SH-SY5Y (cell line): Measurements from ENCODE around the gene LRRC31.

Source experiments
- GATA2 ChIP-seq: IDR thresholded peaks from 2 replicates; pipeline ENCODE4 v1.6.1; 2011; ENCODE audit warnings: mild to moderate bottlenecking, low read depth, low read length
- GATA3 ChIP-seq: IDR thresholded peaks from 2 replicates; pipeline ENCODE4 v1.6.1; 2011; ENCODE audit warnings: low read depth, mild to moderate bottlenecking, low read length, moderate library complexity

Gene LRRC31

DNA sequence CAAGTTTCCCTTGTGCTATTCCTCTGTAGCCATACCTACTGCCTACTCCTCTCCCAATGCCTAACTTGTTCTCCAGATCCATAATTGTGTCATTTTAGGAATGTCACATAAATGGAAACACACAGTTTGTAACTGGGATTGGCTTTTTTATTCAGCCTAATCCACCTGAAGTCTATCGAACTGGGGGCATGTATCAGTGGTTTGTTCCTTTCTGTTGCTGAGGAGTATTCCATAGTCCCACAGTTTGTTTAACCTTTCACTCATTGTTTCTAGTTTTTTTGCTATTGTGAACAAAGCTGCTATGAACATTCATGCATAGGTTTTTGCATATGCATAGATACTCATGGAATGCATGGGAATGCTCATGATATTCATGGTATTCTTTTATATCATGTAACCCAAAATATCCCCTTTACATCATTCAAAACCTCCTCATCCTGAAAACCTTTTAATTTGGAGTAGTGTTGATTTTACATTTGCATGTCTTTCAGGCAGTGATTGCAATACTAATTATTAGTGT, 31.2 kb downstream of the LRRC31 start:
- TF ChIP-seq GATA3: no peak
- no peak for TF ChIP-seq GATA2

DNA sequence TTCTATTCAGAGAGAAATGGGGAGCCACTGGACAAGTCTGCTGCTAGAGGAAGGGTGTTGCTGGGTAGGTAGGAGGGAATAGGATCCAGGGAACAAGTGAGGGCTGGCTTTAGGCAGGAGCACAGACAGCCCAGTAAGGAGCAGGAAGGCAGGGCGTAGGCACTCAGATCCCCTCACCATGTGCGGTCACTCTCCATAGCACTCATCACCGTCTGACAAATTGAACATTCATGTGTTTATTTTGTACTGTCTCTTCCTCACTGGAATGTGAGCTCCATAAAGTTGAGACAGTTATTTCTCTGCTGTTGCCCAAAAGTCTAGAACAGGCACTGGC, 32.8 kb downstream of the LRRC31 start:
- TF ChIP-seq GATA2 (no peak), GATA3 (no peak)

GRCh38 chr3:169836078-169836941, 33.4 kb downstream of the LRRC31 start:
- TF ChIP-seq GATA2 (no peak), GATA3 (no peak)

DNA sequence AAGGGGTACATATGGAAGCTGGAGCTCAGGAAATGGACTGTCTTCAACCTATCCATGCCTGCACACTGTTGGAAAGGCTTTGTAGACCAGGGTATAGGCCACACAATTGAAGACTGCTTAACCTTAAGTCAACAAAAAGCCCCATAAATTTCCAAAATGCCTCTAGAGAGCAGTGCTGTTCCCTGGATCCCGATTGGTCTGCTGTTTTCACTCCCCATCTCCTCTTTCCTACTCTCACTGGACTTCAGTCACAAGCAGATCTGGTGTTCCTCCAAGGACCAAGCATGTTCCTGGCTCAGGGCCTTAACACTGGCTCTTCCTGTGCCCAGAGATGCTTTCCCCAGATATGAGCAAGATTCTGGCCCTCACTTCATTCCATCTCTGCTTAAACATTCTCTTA, 34.2 kb downstream of the LRRC31 start:
- TF ChIP-seq GATA3 (no peak), GATA2 (no peak)

DNA sequence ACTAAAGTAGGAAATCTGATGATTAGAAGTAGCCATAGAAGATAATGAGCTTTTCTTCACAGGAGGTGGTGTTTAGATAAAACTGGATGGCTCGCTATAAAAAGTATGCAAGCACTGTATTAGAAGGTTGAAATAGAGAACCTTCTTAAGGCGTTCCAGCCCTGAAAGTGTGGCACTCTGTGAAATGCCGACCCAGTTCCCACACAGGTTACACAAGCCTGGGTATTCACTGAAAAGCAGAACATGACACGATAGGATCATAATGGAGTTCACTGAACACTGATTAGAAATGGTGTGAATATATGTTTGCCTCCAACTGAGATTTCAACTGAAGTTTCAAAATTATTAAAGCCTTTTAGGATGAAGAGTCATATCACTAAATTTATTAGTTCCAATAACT, 42.0 kb downstream of the LRRC31 start:
- TF ChIP-seq GATA2 (no peak), GATA3 (no peak)

- TF ChIP-seq GATA3 (no peak), GATA2 (no peak)
These were observed 44.4 kb downstream of the LRRC31 start for GRCh38 chr3:169825316-169825715.

- TF ChIP-seq GATA3 (no peak), GATA2 (no peak)
These were observed 46.8 kb downstream of the LRRC31 start for GRCh38 chr3:169822983-169823382.

GRCh38 chr3:169822540-169822939, 47.2 kb downstream of the LRRC31 start:
- TF ChIP-seq GATA3 (no peak), GATA2 (no peak)

- TF ChIP-seq GATA3 (no peak), GATA2 (no peak)
These were observed 47.6 kb downstream of the LRRC31 start for GRCh38 chr3:169822091-169822490.

- TF ChIP-seq GATA3: no peak
- TF ChIP-seq GATA2: no peak
These were observed 51.4 kb downstream of the LRRC31 start for GRCh38 chr3:169818316-169818715.

GRCh38 chr3:169815590-169816150, 54.1 kb downstream of the LRRC31 start:
- TF ChIP-seq GATA2 (no peak), GATA3 (no peak)

- TF ChIP-seq GATA3 (no peak), GATA2 (no peak)
These were observed 55.8 kb downstream of the LRRC31 start for GRCh38 chr3:169813757-169814517.

DNA sequence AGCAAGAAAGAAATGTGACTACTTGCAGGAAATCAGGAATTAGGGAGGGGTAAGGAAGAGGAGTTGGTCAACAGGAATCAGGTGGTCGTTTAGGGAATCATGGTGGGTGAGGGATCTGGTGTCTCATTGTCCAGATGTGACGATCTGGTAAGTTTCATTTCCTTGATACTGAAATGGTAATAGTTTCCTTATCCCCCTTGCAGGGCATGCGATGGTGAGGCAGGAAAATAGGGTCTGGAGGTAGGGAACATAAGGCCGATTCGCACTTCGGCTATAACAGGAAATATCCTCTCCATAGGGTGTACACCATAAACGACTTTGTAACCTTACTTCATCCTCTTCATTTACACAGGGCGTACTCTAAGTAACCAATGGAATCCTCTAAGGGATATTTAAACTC, 56.5 kb downstream of the LRRC31 start:
- TF ChIP-seq GATA3: no peak
- TF ChIP-seq GATA2: no peak

DNA sequence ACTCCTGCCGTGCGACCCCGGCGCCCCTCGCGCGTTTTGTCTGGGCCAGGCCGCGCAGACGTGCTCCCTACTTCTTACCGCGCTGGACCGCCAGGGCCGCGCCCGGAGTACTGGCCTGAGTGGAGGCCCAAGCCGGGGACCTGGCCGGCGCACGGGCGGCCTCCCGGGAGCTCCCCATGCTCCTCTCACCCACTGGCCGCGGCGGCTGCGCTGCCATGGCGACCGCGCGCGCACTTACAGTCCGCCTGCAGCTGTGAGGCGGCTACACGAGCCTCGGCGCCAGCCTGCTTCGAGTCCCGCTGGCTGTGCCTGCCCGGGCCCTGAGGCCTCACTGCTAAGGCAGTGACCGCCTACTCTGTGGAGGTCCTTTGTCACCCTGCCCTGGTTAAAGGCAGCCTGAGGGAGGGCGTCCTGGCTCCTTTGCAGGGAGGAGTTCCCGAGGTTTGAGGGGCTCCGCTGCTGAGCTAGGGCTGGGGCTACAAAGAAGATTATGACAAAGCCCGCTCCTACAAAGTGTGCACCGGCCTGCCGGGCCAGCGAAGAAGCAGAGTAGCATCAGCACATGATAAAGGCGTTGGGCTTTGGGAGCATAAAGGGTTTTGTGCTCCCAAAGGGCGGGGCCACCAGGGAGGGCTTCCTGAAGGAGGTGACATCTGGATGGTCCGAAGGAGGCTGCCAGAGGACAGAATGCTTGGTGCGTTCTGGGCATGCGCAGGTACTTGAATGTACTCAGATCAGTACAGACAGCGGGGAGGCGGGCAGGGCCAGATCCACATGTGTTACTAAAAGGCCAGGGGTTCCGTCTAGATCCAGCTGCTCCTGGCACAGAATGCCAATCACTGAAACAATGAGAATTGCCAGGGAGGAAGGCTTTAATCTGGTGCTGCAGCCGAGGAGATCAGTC, 57.2 kb downstream of the LRRC31 start, which contains the start of the genes LRRC34 and LRRIQ4:
TSS of gene LRRC34 (minus strand) at position 573 of the 904 bp plus-strand sequence. CDS start at position 217, 356 bp downstream.
TSS of gene LRRIQ4 (plus strand) at position 539 of the 904 bp plus-strand sequence. CDS start 9,052 bp downstream, outside the sequence.
- TF ChIP-seq GATA2 (no peak; the same call in 1 of the 2 replicates), GATA3 (no peak)
